Adrenal gland (tissue), 12 donors: ENCODE results near the gene EDNRB. TPM values are rescaled to one million over a fixed set of nuclear protein-coding genes. Genes with fewer than 3 reads are reported as not detected.

Experiments used
- DNase-seq, 7 donors: peaks; one replicate each; pipeline ENCODE4 v3.0.0-alpha.2; 2019 to 2020
- H3K27ac ChIP-seq, 5 donors: fragments of 200-600 bp; sonication (generic) in 4 of 5; 1 replicate in 3 of 5; 2 replicates in 2 of 5; pipeline versions ENCODE4 v1.5.1 to v1.8.0; 2016 to 2020; ENCODE audit warnings: mild to moderate bottlenecking in 1 of 5
- H3K27me3 ChIP-seq: fragments of 200-600 bp; 2 replicates; pipeline ENCODE4 v1.8.0; 2021
- H3K36me3 ChIP-seq, 2 donors: fragments of 200-600 bp; replicated peaks in 1 of 2; 1 replicate in 1 of 2; 2 replicates in 1 of 2; pipeline versions ENCODE4 v1.5.1 to v1.8.0; 2018 to 2022
- H3K4me1 ChIP-seq, 2 donors: fragments of 200-600 bp; replicated peaks in 1 of 2; 1 replicate in 1 of 2; 2 replicates in 1 of 2; pipeline versions ENCODE4 v1.5.1 to v1.8.0; 2018 to 2021
- H3K4me3 ChIP-seq, 4 donors: fragments of 200-600 bp; sonication (generic) in 3 of 4; one replicate each; pipeline ENCODE4 v1.5.1; 2016 to 2018
- H3K9me3 ChIP-seq, 3 donors: fragments of 200-600 bp; sonication (generic) in 1 of 3; replicated peaks in 1 of 3; 1 replicate in 2 of 3; 2 replicates in 1 of 3; pipeline versions ENCODE4 v1.5.1 to v1.8.0; 2016 to 2021
- POLR2A ChIP-seq, 2 donors: fragments of 450-650 bp; IDR thresholded peaks; one replicate each; pipeline ENCODE4 v1.6.1; 2017; ENCODE audit warnings: antibody characterized with exemption in 2 of 2, mild to moderate bottlenecking in 2 of 2, moderate library complexity in 1 of 2
- WGBS, 4 donors: extraction: QIAGEN DNeasy Blood & Tissue Kit in 2 of 4; methylation state at CpG; one replicate each; pipeline versions ENCODE4 v1.1.5 to v1.1.7; 2013 to 2017; 5-methylcytosine and 5-hydroxymethylcytosine counted together
- intact Hi-C, 2 donors: fragments of 100-400 bp; cut with DNase I; formaldehyde crosslinking; loops; one replicate each; pipeline versions ENCODE4 v1.14.1 to v1.15.0; 2022 to 2023
- polyA plus RNA-seq, 3 donors: library from polyadenylated mRNA; stranded (reverse); fragments of 200-250 nt in 2 of 3; fragments of 350-450 nt in 1 of 3; fragmentation: Illumina TruSeq in 1 of 3; extraction: RNeasy Lipid Tissue Mini Kit (QIAGEN cat#74804) in 1 of 3; gene quantifications; one replicate each; pipeline ENCODE4 v1.2.3, GENCODE V29; 2013 to 2014
- total RNA-seq, 9 donors: library from RNA; depleted of rRNA in 4 of 9; stranded (reverse); fragments of >200 nt in 4 of 9; fragments of 120-200 nt in 1 of 9; fragmentation: NEBNext Ultra II Directional in 1 of 9; extraction: Animal tissue kit (Norgen Biotek cat#: 25700) in 1 of 9; gene quantifications; one replicate each; pipeline versions ENCODE4 v1.1.0 to v1.2.4, GENCODE V29; 2013 to 2023
- TF ChIP-seq, protein P1 (sequence below), 6 experiments: fragments of 450-650 bp in 4 of 6; fragments of 200-600 bp in 2 of 6; sonication (generic) in 1 of 6; IDR thresholded peaks; 1 replicate in 5 of 6; 2 replicates in 1 of 6; pipeline versions ENCODE4 v1.5.1 to v1.8.0; 2016 to 2021; ENCODE audit warnings: antibody characterized with exemption in 6 of 6, mild to moderate bottlenecking in 2 of 6, moderate library complexity in 1 of 6
- donor health status: healthy with polysubstance abuse.
- donor health status: Bipolar disorder and iron deficiency.
- donor health status: DM: yes; HTN: yes; CAD: no.
- donor health status: DM: no; HTN: no; CAD: no.
- donor health status: DM: no; HTN: no; CAD: no.
- donor health status: DM: yes; HTN: yes; CAD: no.

EDNRB gene
- total and polyA plus RNA-seq, 12 donors, result 14.0 to 216 (median 91.5) TPM

GRCh38 chr13:77925616-77926015, 7.0 kb upstream of the EDNRB start:
- Histone ChIP-seq H3K4me1 (no peaks in the 10 kb centered on the region), H3K4me3 (no peak overlapping the region), H3K36me3 (no peaks in the 10 kb centered on the region), H3K27ac (no peak overlapping the region), H3K27me3 (no peaks in the 10 kb centered on the region), H3K9me3 (peaks cover 0 to 8% (median 0%) of the 10 kb centered on the region in 3 donors)
- DNase-seq, result no peak
- intact Hi-C loops, result no loop called here
- TF ChIP-seq, protein P1, sequence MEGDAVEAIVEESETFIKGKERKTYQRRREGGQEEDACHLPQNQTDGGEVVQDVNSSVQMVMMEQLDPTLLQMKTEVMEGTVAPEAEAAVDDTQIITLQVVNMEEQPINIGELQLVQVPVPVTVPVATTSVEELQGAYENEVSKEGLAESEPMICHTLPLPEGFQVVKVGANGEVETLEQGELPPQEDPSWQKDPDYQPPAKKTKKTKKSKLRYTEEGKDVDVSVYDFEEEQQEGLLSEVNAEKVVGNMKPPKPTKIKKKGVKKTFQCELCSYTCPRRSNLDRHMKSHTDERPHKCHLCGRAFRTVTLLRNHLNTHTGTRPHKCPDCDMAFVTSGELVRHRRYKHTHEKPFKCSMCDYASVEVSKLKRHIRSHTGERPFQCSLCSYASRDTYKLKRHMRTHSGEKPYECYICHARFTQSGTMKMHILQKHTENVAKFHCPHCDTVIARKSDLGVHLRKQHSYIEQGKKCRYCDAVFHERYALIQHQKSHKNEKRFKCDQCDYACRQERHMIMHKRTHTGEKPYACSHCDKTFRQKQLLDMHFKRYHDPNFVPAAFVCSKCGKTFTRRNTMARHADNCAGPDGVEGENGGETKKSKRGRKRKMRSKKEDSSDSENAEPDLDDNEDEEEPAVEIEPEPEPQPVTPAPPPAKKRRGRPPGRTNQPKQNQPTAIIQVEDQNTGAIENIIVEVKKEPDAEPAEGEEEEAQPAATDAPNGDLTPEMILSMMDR (IDR thresholded peaks at IDR 0.05), result no peak
- no peak for TF ChIP-seq POLR2A (IDR thresholded peaks at IDR 0.05)
- WGBS, 4 donors, result 80 to 93% (median 91%) methylated on average over 9 to 14 of the region's 14 CpGs

DNA sequence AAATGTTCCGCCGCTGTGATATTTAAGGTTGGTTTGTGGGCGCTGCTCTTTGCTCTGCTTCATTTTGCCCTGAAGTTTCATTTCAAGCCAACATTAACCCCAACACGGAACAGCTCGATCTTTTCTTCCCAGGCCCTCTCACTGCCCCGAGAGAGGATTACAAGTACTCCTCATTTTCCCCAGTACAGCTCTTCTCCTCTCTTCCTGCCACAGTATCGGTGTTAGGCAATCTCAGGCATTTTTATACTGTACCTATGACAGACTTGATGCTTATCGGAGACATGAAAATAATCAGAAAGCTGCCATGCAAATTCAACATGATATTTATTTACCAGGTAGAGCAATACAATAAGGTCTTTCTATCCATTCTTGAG, 1.3 kb upstream of the EDNRB start:
- H3K27ac ChIP-seq, result peak overlapping the region in 2 of 5 donors; percentile 75 to 81
- WGBS, 4 donors, result 26 to 32% (median 28%) methylated on average over 8 of the region's 8 CpGs
- no peaks in the 10 kb centered on the region for H3K27me3 ChIP-seq
- H3K4me3 ChIP-seq, result peak overlapping the region in 2 of 4 donors; percentile 36 to 69
- intact Hi-C loops, result no loop called here
- H3K9me3 ChIP-seq, result peaks cover 0 to 8% (median 0%) of the 10 kb centered on the region in 3 donors
- H3K4me1 ChIP-seq, result no peaks in the 10 kb centered on the region
- TF ChIP-seq, protein P1 (IDR thresholded peaks at IDR 0.05), result no peak
- no peak for TF ChIP-seq POLR2A (IDR thresholded peaks at IDR 0.05)
- no peaks in the 10 kb centered on the region for H3K36me3 ChIP-seq
- no peak for DNase-seq

DNA sequence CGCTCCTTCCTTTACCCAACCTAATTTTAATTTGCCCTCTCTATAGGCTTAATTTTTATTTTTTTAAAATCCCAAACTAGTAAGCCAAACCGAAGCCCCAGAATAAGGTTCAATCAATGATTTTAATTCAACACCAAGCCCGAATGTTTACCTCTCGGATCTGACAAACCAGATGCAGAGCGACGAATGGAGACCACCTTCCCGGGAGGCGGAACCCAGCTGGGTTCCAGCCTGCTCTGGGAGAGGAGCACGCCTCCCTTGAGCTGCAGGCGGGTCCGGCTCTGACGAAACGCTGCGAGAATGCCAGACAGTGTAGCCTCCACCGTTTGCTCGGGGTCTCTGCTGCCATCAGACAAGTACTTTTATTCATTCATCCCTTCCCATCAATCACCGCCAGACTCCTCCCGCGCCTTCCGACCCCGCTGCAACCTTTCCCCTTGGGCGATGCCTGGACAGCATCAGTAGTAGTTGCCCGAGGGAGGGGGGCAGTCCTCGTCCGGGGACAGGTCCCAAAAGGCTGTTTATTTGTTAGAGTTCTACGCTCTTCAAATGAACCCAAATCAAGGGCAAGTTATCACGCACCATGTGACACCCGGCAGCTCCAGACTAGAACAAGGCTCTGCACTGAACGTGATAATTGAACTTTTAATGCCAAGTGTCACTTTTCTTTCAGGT, 752 bp upstream of the EDNRB start:
- WGBS, 4 donors, result 1 to 2% (median 1%) methylated on average over 29 of the region's 29 CpGs
- intact Hi-C loops, result no loop called here
- peak; percentile 23 to 73 (median 46) for DNase-seq

GRCh38 chr13:77916488-77916887, 2.1 kb downstream of the EDNRB start:
- Histone ChIP-seq H3K36me3 (no peaks in the 10 kb centered on the region), H3K9me3 (no peaks in the 10 kb centered on the region), H3K4me3 (peak overlapping the region in 1 of 4 donors; percentile 69), H3K27ac (peak overlapping the region in 4 of 5 donors; percentile 1 to 75 (median 35)), H3K27me3 (no peaks in the 10 kb centered on the region), H3K4me1 (no peaks in the 10 kb centered on the region)
- WGBS, 4 donors, result 34 to 55% (median 44%) methylated on average over 4 of the region's 4 CpGs
- DNase-seq, result no peak
- intact Hi-C loops, result no loop called here
- TF ChIP-seq, protein P1 (IDR thresholded peaks at IDR 0.05), result no peak
- TF ChIP-seq POLR2A (IDR thresholded peaks at IDR 0.05), result no peak

More for the DNA sequence above, 752 bp upstream of the EDNRB start:
- H3K9me3 ChIP-seq, result peaks cover 0 to 8% (median 0%) of the 10 kb centered on the region in 3 donors
- H3K36me3 ChIP-seq, result no peaks in the 10 kb centered on the region
- no peak for TF ChIP-seq POLR2A (IDR thresholded peaks at IDR 0.05)
- TF ChIP-seq, protein P1 (IDR thresholded peaks at IDR 0.05), result no peak
- peak overlapping the region in 4 of 5 donors; percentile 48 to 81 (median 67) for H3K27ac ChIP-seq
- peak overlapping the region in 2 of 4 donors; percentile 36 to 69 for H3K4me3 ChIP-seq
- no peaks in the 10 kb centered on the region for H3K27me3 ChIP-seq
- no peaks in the 10 kb centered on the region for H3K4me1 ChIP-seq
